ENCODE results near the gene VMP1.
"Not testable (repeated sequence)": the region's sequence is repeated elsewhere in the genome, so short reads cannot be mapped to it uniquely, and the experiment has no call there.

- TF ChIP-seq CTCF, POLR2A, POLR2AphosphoS5 (IDR thresholded peaks at IDR 0.05): not testable (repeated sequence)
These were observed 145.4 kb downstream of the VMP1 start for GRCh38 chr17:59852847-59853167.
